IMR-90 (cell line): Measurements from ENCODE around the gene ARHGEF26. TPM values are rescaled to one million over a fixed set of nuclear protein-coding genes. Genes with fewer than 3 reads are reported as not detected.

Experiments
- ATAC-seq: fragments of 200-7000 bp; cut with Tn5 transposase; 2 replicates; pipeline ENCODE4 v1.9.1; 2020; ENCODE audit warnings: low read depth, mild to moderate bottlenecking, moderate library complexity
- BruUV-seq: library from RNA; stranded (reverse); fragments of 400-500 nt; replicated peaks from 2 replicates; lab custom pipeline; 2021; lab: Mats Ljungman, UMichigan
- CTCF ChIA-PET: fragments of 300-600 bp; formaldehyde crosslinking; extraction: SDS; loops from one replicate; lab custom pipeline; 2021; ENCODE audit warnings: antibody characterized with exemption; lab: Yijun Ruan, JAX
- POLR2A ChIA-PET: fragments of 300-600 bp; sonication (Branson Sonifier 250); formaldehyde crosslinking; loops from one replicate; lab custom pipeline; 2022; ENCODE audit warnings: antibody characterized with exemption; ENCODE audit not compliant: unreplicated experiment; lab: Charles Lee
- DNase-seq: peaks from one replicate; pipeline ENCODE4 v3.0.0; 2013
- H2AFZ ChIP-seq: replicated peaks from 2 replicates; pipeline ENCODE3; 2013; ENCODE audit warnings: low read length, mild to moderate bottlenecking; ENCODE audit not compliant: poor library complexity
- H2AK5ac ChIP-seq: 2 replicates; pipeline ENCODE4 v1.6.1; 2013; ENCODE audit warnings: low read depth, low read length, inconsistent platforms
- H2AK9ac ChIP-seq: replicated peaks from 2 replicates; pipeline ENCODE3; 2013; ENCODE audit warnings: mild to moderate bottlenecking, low read depth, low read length, moderate library complexity; ENCODE audit not compliant: poor library complexity
- H2BK120ac ChIP-seq: 2 replicates; pipeline ENCODE4 v1.6.1; 2013; ENCODE audit warnings: low read depth, low read length, inconsistent platforms
- H2BK15ac ChIP-seq: 3 replicates; pipeline ENCODE4 v1.6.1; 2013; ENCODE audit warnings: low read depth, low read length, inconsistent platforms
- H2BK20ac ChIP-seq: 2 replicates; pipeline ENCODE4 v1.6.1; 2013; ENCODE audit warnings: low read depth, mild to moderate bottlenecking, inconsistent platforms, low read length, moderate library complexity
- H2BK5ac ChIP-seq: 2 replicates; pipeline ENCODE4 v1.6.1; 2013; ENCODE audit warnings: mild to moderate bottlenecking, low read depth, low read length, inconsistent platforms; ENCODE audit not compliant: poor library complexity, severe bottlenecking
- H3K14ac ChIP-seq: replicated peaks from 2 replicates; pipeline ENCODE4 v1.6.1; 2013; ENCODE audit warnings: low read depth, low read length, inconsistent platforms
- H3K18ac ChIP-seq: 2 replicates; pipeline ENCODE4 v1.6.1; 2013; ENCODE audit warnings: low read depth, low read length, control low read depth
- H3K23ac ChIP-seq: 2 replicates; pipeline ENCODE4 v1.6.1; 2013; ENCODE audit warnings: low read depth, low read length, inconsistent platforms
- H3K27ac ChIP-seq: 2 replicates; pipeline ENCODE4 v1.5.1; 2013; ENCODE audit warnings: mild to moderate bottlenecking, control low read depth, low read length; ENCODE audit not compliant: insufficient read depth
- H3K27me3 ChIP-seq: 2 replicates; pipeline ENCODE4 v1.6.1; 2013; ENCODE audit warnings: low read length; ENCODE audit not compliant: control insufficient read depth, insufficient read depth
- H3K36me3 ChIP-seq: 2 replicates; pipeline ENCODE4 v1.6.1; 2013; ENCODE audit warnings: low read length, mixed read lengths; ENCODE audit not compliant: control insufficient read depth, insufficient read depth
- H3K4ac ChIP-seq: 2 replicates; pipeline ENCODE4 v1.6.1; 2013; ENCODE audit warnings: low read depth, low read length, inconsistent platforms
- H3K4me1 ChIP-seq: 2 replicates; pipeline ENCODE4 v1.6.1; 2013; ENCODE audit warnings: low read length, mixed read lengths; ENCODE audit not compliant: control insufficient read depth, insufficient read depth
- H3K4me2 ChIP-seq: 2 replicates; pipeline ENCODE4 v1.6.1; 2013; ENCODE audit warnings: low read depth, mild to moderate bottlenecking, control low read depth, low read length, moderate library complexity
- H3K4me3 ChIP-seq: 2 replicates; pipeline ENCODE4 v1.5.1; 2013; ENCODE audit warnings: low read depth, mild to moderate bottlenecking, control low read depth, low read length, moderate library complexity; ENCODE audit not compliant: insufficient read depth
- H3K56ac ChIP-seq: 2 replicates; pipeline ENCODE4 v1.6.1; 2013; ENCODE audit warnings: low read length, inconsistent platforms; ENCODE audit not compliant: insufficient read depth; ENCODE audit errors: extremely low read depth
- H3K79me1 ChIP-seq, 2 experiments: 2 replicates each; pipeline ENCODE4 v1.6.1; 2013; ENCODE audit warnings: low read length in 2 of 2, inconsistent platforms in 1 of 2, low read depth in 1 of 2
- H3K9ac ChIP-seq: 2 replicates; pipeline ENCODE4 v1.6.1; 2013; ENCODE audit warnings: low read depth, low read length, control low read depth
- H3K9me1 ChIP-seq: 2 replicates; pipeline ENCODE4 v1.6.1; 2013; ENCODE audit warnings: low read length, inconsistent platforms; ENCODE audit not compliant: insufficient read depth
- H3K9me3 ChIP-seq: 2 replicates; pipeline ENCODE4 v1.6.1; 2013; ENCODE audit warnings: low read length; ENCODE audit not compliant: control insufficient read depth, insufficient read depth
- H4K20me1 ChIP-seq: 2 replicates; pipeline ENCODE4 v1.6.1; 2013; ENCODE audit warnings: low read length, inconsistent platforms; ENCODE audit not compliant: insufficient read depth
- H4K5ac ChIP-seq: 2 replicates; pipeline ENCODE4 v1.6.1; 2013; ENCODE audit warnings: mild to moderate bottlenecking, low read depth, low read length, control low read depth
- H4K8ac ChIP-seq, 2 experiments: 2 replicates each; pipeline ENCODE4 v1.6.1; 2013; ENCODE audit warnings: low read depth in 2 of 2, low read length in 2 of 2, control low read depth in 1 of 2, inconsistent platforms in 1 of 2
- H4K91ac ChIP-seq: 2 replicates; pipeline ENCODE4 v1.6.1; 2013; ENCODE audit warnings: low read depth, low read length, inconsistent platforms; ENCODE audit not compliant: insufficient read depth
- BHLHE40 ChIP-seq: fragments of 150-350 bp; IDR thresholded peaks from 2 replicates; pipeline ENCODE4 v1.6.1; 2016; ENCODE audit warnings: mild to moderate bottlenecking, low read depth, low read length
- CHD1 ChIP-seq: IDR thresholded peaks from 2 replicates; pipeline ENCODE4 v1.6.1; 2012; ENCODE audit warnings: low read depth, low read length, improper control_type of control experiment
- CTCF ChIP-seq: conservative IDR thresholded peaks from 2 replicates; pipeline ENCODE4 v1.5.1; 2012; ENCODE audit warnings: mild to moderate bottlenecking, low read depth, low read length, improper control_type of control experiment
- ELK1 ChIP-seq: fragments of 150-350 bp; IDR thresholded peaks from 2 replicates; pipeline ENCODE4 v1.6.1; 2016; ENCODE audit warnings: low read depth, mild to moderate bottlenecking, low read length, moderate library complexity, borderline replicate concordance
- MAZ ChIP-seq: IDR thresholded peaks from 2 replicates; pipeline ENCODE4 v1.6.1; 2012; ENCODE audit warnings: low read depth, mild to moderate bottlenecking, low read length, improper control_type of control experiment, moderate library complexity, borderline replicate concordance
- MXI1 ChIP-seq: IDR thresholded peaks from 2 replicates; pipeline ENCODE4 v1.6.1; 2012; ENCODE audit warnings: low read depth, mild to moderate bottlenecking, low read length, moderate library complexity, borderline replicate concordance
- POLR2A ChIP-seq: IDR thresholded peaks from 2 replicates; pipeline ENCODE4 v1.6.1; 2012; ENCODE audit warnings: mild to moderate bottlenecking, low read depth, low read length
- RAD21 ChIP-seq: IDR thresholded peaks from 2 replicates; pipeline ENCODE4 v1.6.1; 2012; ENCODE audit warnings: low read length, improper control_type of control experiment
- RCOR1 ChIP-seq: IDR thresholded peaks from 2 replicates; pipeline ENCODE4 v1.6.1; 2012; ENCODE audit warnings: mild to moderate bottlenecking, low read length, improper control_type of control experiment; ENCODE audit not compliant: insufficient replicate concordance
- RFX5 ChIP-seq: IDR thresholded peaks from 2 replicates; pipeline ENCODE4 v1.8.0; 2012; ENCODE audit warnings: low read depth, mild to moderate bottlenecking, low read length, moderate library complexity
- WGBS, 2 experiments: methylation state at CpG; one replicate each; pipeline versions ENCODE4 v1.1.5 to v1.1.7; 2013; ENCODE audit warnings: missing lambda C conversion rate in 2 of 2; ENCODE audit not compliant: insufficient read length in 1 of 2; ENCODE audit errors: extremely low coverage in 2 of 2; 5-methylcytosine and 5-hydroxymethylcytosine counted together
- dilution Hi-C: fragments of 300-500 bp; cut with HindIII; formaldehyde crosslinking; loops from one replicate; pipeline ENCODE4 v1.14.3; 2018; ENCODE audit warnings: low sequenced_read_pairs; ENCODE audit not compliant: unreplicated experiment
- in situ Hi-C: fragments of 300-500 bp; cut with MboI; formaldehyde crosslinking; loops from 3 replicates; pipeline ENCODE4 v1.14.3; 2019; ENCODE audit warnings: low sequenced_read_pairs, inconsistent platforms, mixed read lengths
- intact Hi-C: fragments of 100-400 bp; cut with micrococcal nuclease; formaldehyde crosslinking; loops from 2 replicates; pipeline ENCODE4 v1.10.0; 2022
- polyA plus RNA-seq, 3 experiments: library from polyadenylated mRNA; depleted of rRNA; stranded (reverse); fragments of >200 nt; gene quantifications; 2 replicates each; pipeline ENCODE4 v1.2.3, GENCODE V29; 2012; ENCODE audit warnings: low replicate concordance in 1 of 3
- total RNA-seq: library from RNA; depleted of rRNA; stranded (reverse); fragments of >200 nt; gene quantifications from 2 replicates; pipeline ENCODE4 v1.2.3, GENCODE V29; 2012

ARHGEF26 gene
- total and polyA plus RNA-seq, 2 of the 4 experiments (the other 2 are of a cell fraction), result 2.0 to 2.3 TPM

GRCh38 chr3:154102225-154102624 is 19.0 kb upstream of the ARHGEF26 start:
- Histone ChIP-seq H3K4me3 (no peak overlapping the region), H4K5ac (no peak overlapping the region), H2BK20ac (no peak overlapping the region), H3K9ac (no peak overlapping the region), H4K91ac (no peak overlapping the region), H3K4me2 (no peak overlapping the region), H3K9me1 (no peaks in the 10 kb centered on the region), H3K4ac (no peak overlapping the region), H3K56ac (no peak overlapping the region), H2AK9ac (no peak overlapping the region), H3K14ac (no peak overlapping the region), H3K79me1 (no peaks in the 10 kb centered on the region), H4K8ac (no peak overlapping the region), H3K27ac (no peak overlapping the region), H2BK5ac (no peak overlapping the region), H2BK120ac (no peak overlapping the region), H2AK5ac (no peak overlapping the region), H3K9me3 (no peaks in the 10 kb centered on the region), H3K18ac (no peak overlapping the region), H3K23ac (no peak overlapping the region), H4K20me1 (no peaks in the 10 kb centered on the region), H3K27me3 (no peaks in the 10 kb centered on the region), H3K36me3 (no peaks in the 10 kb centered on the region), H3K4me1 (no peaks in the 10 kb centered on the region), H2AFZ (no peak overlapping the region), H2BK15ac (no peak overlapping the region)
- DNase-seq (no peak), ATAC-seq (no peak)
- ChIA-PET POLR2A (no interaction called here), CTCF (interaction anchor here (2.9 kb wide), 1 partner anchor 151 kb away, joined by 11 read pairs; no protein-coding TSS in a partner anchor)
- intact Hi-C loops, result no loop called here
- dilution Hi-C loops, result no loop called here
- TF ChIP-seq RCOR1 (no peak), MAZ (no peak), RFX5 (no peak), BHLHE40 (no peak), RAD21 (no peak), MXI1 (no peak), ELK1 (no peak), CHD1 (no peak), CTCF (no peak), POLR2A (no peak)
- in situ Hi-C loops, result no loop called here
- no TSS peak for BruUV-seq
- WGBS, 2 experiments, result 67% methylated on average over 1 of the region's 1 CpG; no CpG with 5 or more reads in 1 of the 2 experiments
